K562 (cell line): Measurements from ENCODE around the gene LRP1. TPM values are rescaled to one million over a fixed set of nuclear protein-coding genes. Genes with fewer than 3 reads are reported as not detected.

ENCODE experiments used
- E2F6 ChIP-seq, 2 experiments: IDR thresholded peaks; 2 replicates each; pipeline ENCODE4 v1.6.1; 2011; ENCODE audit warnings: borderline replicate concordance in 1 of 2, control low read depth in 1 of 2, low read depth in 1 of 2, low read length in 1 of 2, mild to moderate bottlenecking in 1 of 2, mixed read lengths in 1 of 2, moderate library complexity in 1 of 2; ENCODE audit not compliant: insufficient read depth in 1 of 2, insufficient read length in 1 of 2, poor library complexity in 1 of 2, severe bottlenecking in 1 of 2; ENCODE audit errors: extremely low read depth in 1 of 2
- GATA2 ChIP-seq: sonication (generic); formaldehyde crosslinking; IDR thresholded peaks from 2 replicates; pipeline ENCODE4 v1.4.0; 2020; ENCODE audit warnings: mild to moderate bottlenecking, missing genetic modification reagents
- HES1 ChIP-seq: fragments of 450-650 bp; IDR thresholded peaks from 2 replicates; pipeline ENCODE4 v1.6.1; 2016; ENCODE audit warnings: low read depth, mild to moderate bottlenecking, moderate library complexity
- MYNN ChIP-seq, 2 experiments: sonication (generic); formaldehyde crosslinking in 1 of 2; IDR thresholded peaks; 2 replicates each; pipeline versions ENCODE4 v1.5.0 to v1.6.1; 2016 to 2020; ENCODE audit warnings: antibody characterized with exemption in 1 of 2, missing genetic modification reagents in 1 of 2
- NKRF ChIP-seq: fragments of 450-650 bp; IDR thresholded peaks from 2 replicates; pipeline ENCODE4 v1.6.1; 2016; ENCODE audit warnings: borderline replicate concordance
- NONO ChIP-seq, 2 experiments: fragments of 200-400 bp in 1 of 2; fragments of 450-650 bp in 1 of 2; formaldehyde crosslinking in 1 of 2; IDR thresholded peaks; 2 replicates each; pipeline ENCODE4 v1.6.1; 2017; ENCODE audit warnings: low read depth in 2 of 2, mild to moderate bottlenecking in 2 of 2, moderate library complexity in 2 of 2, low read length in 1 of 2
- POLR2G ChIP-seq: fragments of 200-400 bp; formaldehyde crosslinking; IDR thresholded peaks from 2 replicates; pipeline ENCODE4 v1.6.1; 2017; ENCODE audit warnings: low read depth, mild to moderate bottlenecking, antibody characterized with exemption, low read length, moderate library complexity
- SIRT6 ChIP-seq: IDR thresholded peaks from one replicate; pipeline ENCODE4 v1.6.1; 2012; ENCODE audit warnings: low read depth, mild to moderate bottlenecking, control low read depth, inconsistent platforms, low read length, moderate library complexity
- SREBF1 ChIP-seq: fragments of 150-350 bp; IDR thresholded peaks from 2 replicates; pipeline ENCODE4 v1.6.1; 2014; ENCODE audit warnings: antibody characterized with exemption, low read depth, low read length, borderline replicate concordance
- VEZF1 ChIP-seq: fragments of 200-800 bp; sonication (Bioruptor generic); IDR thresholded peaks from 2 replicates; pipeline ENCODE4 v1.6.1; 2017; ENCODE audit warnings: missing genetic modification characterization, missing compliant biosample characterization
- ZFP1 ChIP-seq: fragments of 450-650 bp; formaldehyde crosslinking; IDR thresholded peaks from 2 replicates; pipeline ENCODE4 v1.4.0; 2020; ENCODE audit warnings: mild to moderate bottlenecking, mixed read lengths
- ZNF398 ChIP-seq: fragments of 250-450 bp; sonication (Bioruptor Pico); IDR thresholded peaks from 2 replicates; pipeline ENCODE4 v1.8.0; 2021; ENCODE audit warnings: moderate library complexity, mild to moderate bottlenecking, inconsistent platforms
- ZNF41 ChIP-seq: fragments of 250-450 bp; sonication (Bioruptor Pico); conservative IDR thresholded peaks from 2 replicates; pipeline ENCODE4 v1.4.0; 2020; ENCODE audit warnings: mild to moderate bottlenecking
- ZNF507 ChIP-seq: conservative IDR thresholded peaks from 2 replicates; pipeline ENCODE4 v1.6.1; 2017; ENCODE audit warnings: missing genetic modification characterization, missing compliant biosample characterization
- ZNF511 ChIP-seq: sonication (generic); formaldehyde crosslinking; IDR thresholded peaks from 2 replicates; pipeline ENCODE4 v1.8.0; 2022; ENCODE audit warnings: mild to moderate bottlenecking, missing genetic modification reagents
- ZNF584 ChIP-seq: fragments of 200-800 bp; sonication (Bioruptor generic); IDR thresholded peaks from 2 replicates; pipeline ENCODE4 v1.6.1; 2016; ENCODE audit warnings: low read depth, mild to moderate bottlenecking, missing genetic modification characterization, missing compliant biosample characterization
- ZNF699 ChIP-seq: fragments of 250-450 bp; sonication (Bioruptor Pico); IDR thresholded peaks from 2 replicates; pipeline ENCODE4 v1.8.0; 2021; ENCODE audit warnings: mild to moderate bottlenecking, moderate library complexity; ENCODE audit not compliant: insufficient replicate concordance
- polyA plus RNA-seq, 8 experiments: library from polyadenylated mRNA; depleted of rRNA in 4 of 8; stranded (reverse) in 5 of 8; unstranded in 3 of 8; fragments of >200 nt; fragmentation: Nextera tagmentation in 2 of 8; fragmentation: Illumina TruSeq in 1 of 8; extraction: Ambion mirVana in 2 of 8; extraction: Trizol in 1 of 8; gene quantifications; 2 replicates each; pipeline versions ENCODE4 v1.2.1 to v1.2.3, GENCODE V29; 2011 to 2014; ENCODE audit warnings: inconsistent platforms in 1 of 8, missing spikeins in 1 of 8
- total RNA-seq, 7 experiments: library from RNA; depleted of rRNA in 6 of 7; stranded (reverse); fragments of >200 nt in 6 of 7; fragmentation: Illumina TruSeq in 2 of 7; extraction: Trizol in 2 of 7; gene quantifications; 2 replicates each; pipeline versions ENCODE4 v1.2.1 to v1.2.3, GENCODE V29; 2011 to 2021; ENCODE audit warnings: low replicate concordance in 1 of 7

Gene LRP1
- total and polyA plus RNA-seq, 9 of the 15 experiments (the other 6 are each of a cell fraction or from before 2014, with no cell fraction given), result 0.04 to 0.64 (median 0.19) TPM; not detected in 2

- peak; percentile 77 for TF ChIP-seq GATA2 (CRISPR knock-in tag)
- no peak for TF ChIP-seq NONO (IDR thresholded peaks at IDR 0.05; ENCODE audit: low read depth in 2 of 2, low read length in 1 of 2)
- no peak for TF ChIP-seq ZFP1 (CRISPR knock-in tag)
- TF ChIP-seq ZNF507 (tag), result no peak
- peak; percentile 31; the same call in 1 of the 2 replicates for TF ChIP-seq HES1
- no peak for TF ChIP-seq ZNF699 (CRISPR knock-in tag)
- no peak for TF ChIP-seq ZNF511 (CRISPR knock-in tag)
- peak; percentile 68 for TF ChIP-seq VEZF1
- no peak for TF ChIP-seq ZNF398 (CRISPR knock-in tag)
- TF ChIP-seq ZNF41 (CRISPR knock-in tag), result no peak
- no peak for TF ChIP-seq NKRF
- peak in 1 of 2 experiments; percentile 84 for TF ChIP-seq E2F6 (IDR thresholded peaks at IDR 0.05; ENCODE audit: borderline replicate concordance in 1 of 2, extremely low read depth in 1 of 2, insufficient read depth in 1 of 2, insufficient read length in 1 of 2, low read depth in 1 of 2, low read length in 1 of 2, poor library complexity in 1 of 2, severe bottlenecking in 1 of 2)
- TF ChIP-seq SREBF1, result no peak
- no peak for TF ChIP-seq MYNN (IDR thresholded peaks at IDR 0.05)
- TF ChIP-seq MYNN (CRISPR knock-in tag; IDR thresholded peaks at IDR 0.05), result no peak
- TF ChIP-seq ZNF584 (CRISPR knock-in tag), result no peak
- no peak for TF ChIP-seq SIRT6
- TF ChIP-seq POLR2G, result peak; percentile 47; the same call in 1 of the 2 replicates
These were observed 17.9 kb upstream of the LRP1 start (continued) for GRCh38 chr12:57110104-57111030.
